ENCODE measurements around the gene KRT6A. TPM values are rescaled to one million over a fixed set of nuclear protein-coding genes. Genes with fewer than 3 reads are reported as not detected.
A peak's percentile ranks its signal among the peaks of the same experiment; 100 is the strongest.

KRT6A gene
- total and polyA plus RNA-seq, 8 donors, result 0.89 to 260 (median 11.9) TPM; not detected in 1

DNA sequence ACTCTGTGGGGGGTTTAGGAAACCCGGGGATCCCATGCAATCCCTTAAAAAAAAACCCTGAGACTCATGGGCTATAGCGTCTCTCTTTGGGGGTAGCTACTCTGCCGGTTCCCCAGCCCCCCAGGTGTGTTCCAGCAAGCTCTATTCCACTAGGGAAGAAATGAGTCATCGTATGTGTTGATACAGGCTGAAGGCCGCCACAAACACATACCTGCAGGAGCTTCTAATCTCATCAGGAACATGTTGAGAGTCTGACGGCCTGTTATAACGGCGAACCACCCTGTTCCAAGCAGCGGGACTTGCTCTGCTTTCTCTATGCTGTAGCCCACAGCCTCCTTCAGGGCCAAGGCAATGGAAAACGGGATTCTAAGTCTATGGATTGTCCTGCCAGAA, 28.1 kb upstream of the KRT6A start:
- H3K4me3 ChIP-seq, result no peak overlapping the region

DNA sequence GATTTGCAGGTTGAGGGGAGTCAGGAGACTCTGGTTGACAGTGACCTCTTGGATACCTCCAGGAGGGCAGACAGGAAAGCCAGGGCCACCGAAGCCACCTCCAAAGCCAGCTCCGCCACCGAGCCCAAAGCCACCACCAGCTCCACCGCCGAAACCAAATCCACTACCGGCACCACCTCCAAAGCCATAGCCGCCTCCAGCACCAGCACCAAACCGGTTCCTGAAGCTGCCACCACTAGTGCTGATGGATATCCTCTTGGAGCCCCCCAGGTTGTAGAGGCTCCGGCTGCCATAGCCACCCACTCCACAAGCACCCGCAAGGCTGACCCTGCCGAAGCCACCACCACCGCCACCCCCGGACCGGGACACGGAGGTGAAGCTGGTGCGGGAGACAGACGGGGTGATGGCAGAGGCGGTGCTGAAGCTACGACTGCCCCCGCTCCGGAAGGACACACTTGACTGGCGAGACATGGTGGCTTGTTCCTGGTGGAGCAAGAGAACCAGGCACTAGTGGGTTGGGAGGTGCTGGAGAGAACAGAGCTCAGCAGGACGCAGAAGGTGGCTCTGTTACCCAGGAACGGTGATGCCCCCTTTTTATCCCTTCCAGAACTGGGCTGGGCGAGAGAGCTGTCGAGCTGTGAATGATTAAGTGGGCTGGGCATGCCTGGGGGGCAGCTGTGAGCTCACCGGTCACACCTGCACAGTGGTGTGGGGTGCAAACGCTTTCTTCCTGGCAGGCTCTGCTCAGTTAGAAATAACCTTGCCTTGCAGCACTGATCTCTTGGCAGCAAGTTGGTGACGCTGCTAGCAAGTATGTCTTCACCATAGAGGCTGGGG, 27.0 kb upstream of the KRT6A start, which contains the start of gene KRT5:
Gene KRT5, minus strand, starts transcription at position 569 of the 837 bp plus-strand sequence. Its CDS starts 98 bp downstream, at position 471.
- no peak for TF ChIP-seq POLR2AphosphoS5 (IDR thresholded peaks at IDR 0.05)
- TF ChIP-seq EP300 (IDR thresholded peaks at IDR 0.05), result no peak
- TF ChIP-seq, protein P1, sequence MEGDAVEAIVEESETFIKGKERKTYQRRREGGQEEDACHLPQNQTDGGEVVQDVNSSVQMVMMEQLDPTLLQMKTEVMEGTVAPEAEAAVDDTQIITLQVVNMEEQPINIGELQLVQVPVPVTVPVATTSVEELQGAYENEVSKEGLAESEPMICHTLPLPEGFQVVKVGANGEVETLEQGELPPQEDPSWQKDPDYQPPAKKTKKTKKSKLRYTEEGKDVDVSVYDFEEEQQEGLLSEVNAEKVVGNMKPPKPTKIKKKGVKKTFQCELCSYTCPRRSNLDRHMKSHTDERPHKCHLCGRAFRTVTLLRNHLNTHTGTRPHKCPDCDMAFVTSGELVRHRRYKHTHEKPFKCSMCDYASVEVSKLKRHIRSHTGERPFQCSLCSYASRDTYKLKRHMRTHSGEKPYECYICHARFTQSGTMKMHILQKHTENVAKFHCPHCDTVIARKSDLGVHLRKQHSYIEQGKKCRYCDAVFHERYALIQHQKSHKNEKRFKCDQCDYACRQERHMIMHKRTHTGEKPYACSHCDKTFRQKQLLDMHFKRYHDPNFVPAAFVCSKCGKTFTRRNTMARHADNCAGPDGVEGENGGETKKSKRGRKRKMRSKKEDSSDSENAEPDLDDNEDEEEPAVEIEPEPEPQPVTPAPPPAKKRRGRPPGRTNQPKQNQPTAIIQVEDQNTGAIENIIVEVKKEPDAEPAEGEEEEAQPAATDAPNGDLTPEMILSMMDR (IDR thresholded peaks at IDR 0.05), result no peak
- TF ChIP-seq POLR2A (IDR thresholded peaks at IDR 0.05), result no peak
- WGBS, 5 donors, result 86 to 91% (median 90%) methylated on average over 28 to 29 of the region's 29 CpGs
- H3K36me3 ChIP-seq, result no peaks in the 10 kb centered on the region
- no peak within 1 kb of the TSS for H3K4me3 ChIP-seq
- no peak within 1 kb of the TSS for H3K27ac ChIP-seq
- intact Hi-C loops (cut with DNase I; ENCODE audit: low total_unique reads), result no loop called here
- H3K4me1 ChIP-seq, result peaks cover 0 to 22% (median 3%) of the 10 kb centered on the region in 4 donors
- no peaks in the 10 kb centered on the region for H3K9me3 ChIP-seq
- H3K27me3 ChIP-seq, result peaks cover 0 to 28% (median 0%) of the 10 kb centered on the region in 3 donors
- peak in 1 of 2 donors; percentile 34 for DNase-seq

More for the DNA sequence above, 28.1 kb upstream of the KRT6A start:
- Histone ChIP-seq H3K36me3 (no peaks in the 10 kb centered on the region), H3K27ac (no peak overlapping the region), H3K4me1 (peaks cover 0 to 11% (median 3%) of the 10 kb centered on the region in 4 donors), H3K9me3 (no peaks in the 10 kb centered on the region), H3K27me3 (peaks cover 0 to 28% (median 0%) of the 10 kb centered on the region in 3 donors)
- no peak for TF ChIP-seq POLR2A (IDR thresholded peaks at IDR 0.05)
- no peak for TF ChIP-seq EP300 (IDR thresholded peaks at IDR 0.05)
- TF ChIP-seq POLR2AphosphoS5 (IDR thresholded peaks at IDR 0.05), result peak in 1 of 3 donors; percentile 21
- 27 to 61% (median 48%) methylated on average over 10 of the region's 10 CpGs for WGBS, 5 donors
- peak; percentile 38 to 74 for DNase-seq
- intact Hi-C loops (cut with DNase I; ENCODE audit: low total_unique reads), result no loop called here

DNA sequence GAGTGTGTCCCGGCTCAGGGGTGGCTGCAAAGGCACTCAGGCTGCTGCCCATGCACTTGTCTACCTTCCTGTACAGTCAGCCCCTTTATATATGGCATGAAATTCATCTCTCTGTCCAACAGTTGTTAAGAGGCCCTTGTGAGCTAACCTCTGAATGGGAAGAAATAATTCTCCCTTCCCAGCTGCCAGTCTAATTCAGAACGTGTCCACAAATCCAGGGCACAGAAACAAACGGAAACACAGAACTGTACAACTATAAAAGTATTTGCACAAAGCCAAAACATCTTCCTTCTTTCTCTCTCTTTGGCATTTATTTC, 26.3 kb upstream of the KRT6A start:
- Histone ChIP-seq H3K9me3 (no peaks in the 10 kb centered on the region), H3K4me1 (peaks cover 0 to 22% (median 3%) of the 10 kb centered on the region in 4 donors), H3K27me3 (peaks cover 0 to 28% (median 0%) of the 10 kb centered on the region in 3 donors), H3K4me3 (no peak overlapping the region), H3K27ac (no peak overlapping the region), H3K36me3 (no peaks in the 10 kb centered on the region)
- intact Hi-C loops (cut with DNase I; ENCODE audit: low total_unique reads), result no loop called here
- DNase-seq, result no peak
- WGBS, 5 donors, result 72 to 88% (median 79%) methylated on average over 3 of the region's 3 CpGs
- TF ChIP-seq EP300 (IDR thresholded peaks at IDR 0.05) (no peak), POLR2A (IDR thresholded peaks at IDR 0.05) (no peak), POLR2AphosphoS5 (IDR thresholded peaks at IDR 0.05) (no peak)
- TF ChIP-seq, protein P1 (IDR thresholded peaks at IDR 0.05), result no peak

DNA sequence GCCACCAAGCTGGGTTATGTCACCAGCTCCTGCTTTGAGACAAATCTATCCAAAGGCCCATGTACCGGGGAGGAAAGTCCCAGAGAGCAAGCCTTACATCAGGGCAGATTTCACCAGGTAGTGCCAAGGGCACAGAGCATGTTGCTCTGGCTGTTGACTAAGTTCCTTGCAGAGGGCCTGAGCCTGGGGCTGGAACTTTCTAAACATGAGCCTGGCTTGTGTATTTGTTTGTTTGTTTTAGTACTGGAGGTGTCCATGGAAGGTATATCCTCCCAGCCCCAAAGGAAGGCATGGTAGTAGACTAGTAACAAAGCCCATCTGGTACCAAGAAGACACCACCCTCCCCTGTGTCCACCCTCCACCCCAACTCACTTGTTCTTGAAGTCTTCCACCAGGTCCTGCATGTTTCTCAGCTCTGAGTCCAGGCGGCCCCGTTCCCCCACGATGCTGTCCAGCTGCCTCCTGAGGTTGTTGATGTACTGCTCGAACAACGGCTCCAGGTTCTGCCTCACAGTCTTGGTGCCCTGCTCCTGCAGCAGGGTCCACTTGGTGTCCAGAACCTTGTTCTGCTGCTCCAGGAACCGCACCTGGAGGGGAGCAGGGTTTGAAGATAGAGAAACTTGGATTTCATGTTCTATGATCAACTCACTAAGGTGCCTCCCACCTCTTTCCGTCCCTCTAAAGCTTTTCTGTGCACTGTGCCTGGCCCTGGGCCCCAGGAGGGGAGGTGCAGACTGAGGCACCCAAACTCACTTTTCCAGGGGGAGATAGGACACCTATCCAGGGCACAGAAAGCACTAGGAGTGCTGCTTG, 25.7 kb upstream of the KRT6A start:
- TF ChIP-seq EP300 (IDR thresholded peaks at IDR 0.05), result no peak
- TF ChIP-seq POLR2AphosphoS5 (IDR thresholded peaks at IDR 0.05), result no peak
- intact Hi-C loops (cut with DNase I; ENCODE audit: low total_unique reads), result no loop called here
- WGBS, 5 donors, result 72 to 90% (median 83%) methylated on average over 8 of the region's 8 CpGs
- Histone ChIP-seq H3K27ac (no peak overlapping the region), H3K4me3 (no peak overlapping the region), H3K4me1 (peaks cover 0 to 21% (median 3%) of the 10 kb centered on the region in 4 donors), H3K36me3 (no peaks in the 10 kb centered on the region), H3K9me3 (no peaks in the 10 kb centered on the region), H3K27me3 (peaks cover 0 to 28% (median 0%) of the 10 kb centered on the region in 3 donors)
- no peak for DNase-seq

DNA sequence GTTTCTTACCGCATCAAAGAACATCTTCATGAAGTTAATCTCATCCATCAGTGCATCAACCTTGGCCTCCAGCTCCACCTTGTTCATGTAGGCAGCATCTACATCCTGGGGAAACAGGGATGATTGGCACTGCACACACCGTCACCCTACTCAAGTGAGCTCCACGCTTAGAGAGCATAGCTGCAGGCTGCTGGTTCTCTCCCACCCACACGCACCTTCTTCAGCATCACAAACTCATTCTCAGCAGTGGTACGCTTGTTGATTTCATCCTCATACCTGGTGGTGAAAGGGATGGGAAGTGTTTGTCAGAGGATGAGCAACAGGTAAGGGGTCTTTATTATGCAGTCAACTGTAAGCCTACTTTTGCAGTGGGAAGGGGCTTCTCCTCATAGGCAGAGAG, 24.8 kb upstream of the KRT6A start:
- H3K4me3 ChIP-seq, result no peak overlapping the region
- no peak for DNase-seq
- peaks cover 0 to 23% (median 0%) of the 10 kb centered on the region in 3 donors for H3K27me3 ChIP-seq
- TF ChIP-seq POLR2AphosphoS5 (IDR thresholded peaks at IDR 0.05), result no peak
- TF ChIP-seq, protein P1 (IDR thresholded peaks at IDR 0.05), result no peak
- no peak for TF ChIP-seq POLR2A (IDR thresholded peaks at IDR 0.05)
- no peak for TF ChIP-seq EP300 (IDR thresholded peaks at IDR 0.05)
- H3K27ac ChIP-seq, result no peak overlapping the region
- intact Hi-C loops (cut with DNase I; ENCODE audit: low total_unique reads), result no loop called here
- peaks cover 0 to 21% (median 3%) of the 10 kb centered on the region in 4 donors for H3K4me1 ChIP-seq
- H3K36me3 ChIP-seq, result no peaks in the 10 kb centered on the region
- H3K9me3 ChIP-seq, result no peaks in the 10 kb centered on the region
- 90 to 95% (median 94%) methylated on average over 5 of the region's 5 CpGs for WGBS, 5 donors

Measured in stomach (tissue), 9 donors.